NCI-H748 treated with DMSO at 0.1 percent for 48 hours (cell line): ENCODE results near the gene MYLK4.

ENCODE experiments used
- DNase-seq: peaks from one replicate; lab custom pipeline; 2025; lab: John Stamatoyannopoulos, UW

The MYLK4 gene

GRCh38 chr6:2755456-2755855, 4.7 kb upstream of the MYLK4 start:
- DNase-seq = no peak

- no peak for DNase-seq
Observed at GRCh38 chr6:2754911-2755310, 4.2 kb upstream of the MYLK4 start.

GRCh38 chr6:2754393-2754792, 3.7 kb upstream of the MYLK4 start:
- no peak for DNase-seq

GRCh38 chr6:2753743-2754142, 3.0 kb upstream of the MYLK4 start:
- DNase-seq = no peak

- DNase-seq = no peak
Observed at GRCh38 chr6:2753110-2753489, 2.4 kb upstream of the MYLK4 start.

GRCh38 chr6:2752477-2753109, 1.9 kb upstream of the MYLK4 start:
- no peak for DNase-seq

GRCh38 chr6:2751871-2752270, 1.1 kb upstream of the MYLK4 start:
- no peak for DNase-seq

- DNase-seq = peak; percentile 84
Observed at GRCh38 chr6:2749969-2750600, 637 bp downstream of the MYLK4 start.

- peak; percentile 24 for DNase-seq
Observed at GRCh38 chr6:2748183-2748582, 2.5 kb downstream of the MYLK4 start.

- no peak for DNase-seq
Observed at GRCh38 chr6:2746557-2747061, 4.1 kb downstream of the MYLK4 start.

- DNase-seq = no peak
Observed at GRCh38 chr6:2745246-2745645, 5.5 kb downstream of the MYLK4 start.

- DNase-seq = no peak
Observed at GRCh38 chr6:2744778-2745177, 5.9 kb downstream of the MYLK4 start.

- peak; percentile 29 for DNase-seq
Observed at GRCh38 chr6:2744209-2744771, 6.4 kb downstream of the MYLK4 start.

- DNase-seq = no peak
Observed at GRCh38 chr6:2743280-2744208, 7.2 kb downstream of the MYLK4 start.

- DNase-seq = no peak
Observed at GRCh38 chr6:2741756-2742155, 9.0 kb downstream of the MYLK4 start.

- DNase-seq = no peak
Observed at GRCh38 chr6:2740581-2740980, 10.1 kb downstream of the MYLK4 start.

- no peak for DNase-seq
Observed at GRCh38 chr6:2739335-2739734, 11.4 kb downstream of the MYLK4 start.

- peak; percentile 61 for DNase-seq
Observed at GRCh38 chr6:2738373-2738979, 12.2 kb downstream of the MYLK4 start.

- no peak for DNase-seq
Observed at GRCh38 chr6:2737885-2738284, 12.8 kb downstream of the MYLK4 start.

GRCh38 chr6:2734488-2735166, 16.1 kb downstream of the MYLK4 start:
- DNase-seq = no peak

GRCh38 chr6:2733736-2734480, 16.8 kb downstream of the MYLK4 start:
- no peak for DNase-seq
